Effector memory CD8-positive, alpha-beta T cell (primary cell): ENCODE results near the gene SNX11.

Experiments
- ATAC-seq: fragments of 150-1000 bp; cut with Tn5 transposase; replicated peaks from 2 replicates; pipeline ENCODE4 v1.10.0; 2021; ENCODE audit warnings: mild to moderate bottlenecking, moderate library complexity
- DNase-seq, 3 experiments: peaks; one replicate each; pipeline ENCODE4 v3.0.0; 2021
- H3K27ac Mint-ChIP-seq, 2 donors: one replicate each; pipeline ENCODE4 v1.8.0; 2022; ENCODE audit warnings: mild to moderate bottlenecking in 2 of 2, mixed read lengths in 2 of 2, moderate library complexity in 2 of 2
- H3K27me3 Mint-ChIP-seq, 2 donors: one replicate each; pipeline ENCODE4 v1.8.0; 2022; ENCODE audit warnings: mixed read lengths in 2 of 2
- H3K36me3 Mint-ChIP-seq: one replicate; pipeline ENCODE4 v1.8.0; 2022; ENCODE audit warnings: mild to moderate bottlenecking, moderate library complexity, mixed read lengths; ENCODE audit not compliant: insufficient read depth
- H3K4me1 Mint-ChIP-seq, 2 donors: one replicate each; pipeline ENCODE4 v1.8.0; 2022; ENCODE audit warnings: low read depth in 2 of 2, mixed read lengths in 2 of 2
- H3K4me3 Mint-ChIP-seq, 2 donors: one replicate each; pipeline ENCODE4 v1.8.0; 2022; ENCODE audit warnings: mild to moderate bottlenecking in 2 of 2, mixed read lengths in 2 of 2, moderate library complexity in 2 of 2
- H3K9me3 Mint-ChIP-seq, 2 donors: one replicate each; pipeline ENCODE4 v1.8.0; 2022; ENCODE audit warnings: mixed read lengths in 2 of 2

SNX11 gene

GRCh38 chr17:48128400-48128799 is 20.8 kb downstream of the SNX11 start:
- H3K27ac Mint-ChIP-seq: peak overlapping the region in 1 of 2 donors; percentile 76
- H3K4me3 Mint-ChIP-seq: no peak overlapping the region
- DNase-seq (no peak), ATAC-seq (no peak)
- H3K4me1 Mint-ChIP-seq: peaks cover 0 to 3% of the 10 kb centered on the region in 2 donors
- peaks cover 44% of the 10 kb centered on the region for H3K36me3 Mint-ChIP-seq
- no peaks in the 10 kb centered on the region for H3K27me3 Mint-ChIP-seq
- no peaks in the 10 kb centered on the region for H3K9me3 Mint-ChIP-seq

- H3K27me3 Mint-ChIP-seq: no peaks in the 10 kb centered on the region
- no peaks in the 10 kb centered on the region for H3K9me3 Mint-ChIP-seq
- peaks cover 43% of the 10 kb centered on the region for H3K36me3 Mint-ChIP-seq
- H3K27ac Mint-ChIP-seq: peak overlapping the region in 1 of 2 donors; percentile 73
- H3K4me1 Mint-ChIP-seq: peaks cover 0 to 3% of the 10 kb centered on the region in 2 donors
- ATAC-seq (no peak), DNase-seq (no peak)
- H3K4me3 Mint-ChIP-seq: no peak overlapping the region
These were observed 22.4 kb downstream of the SNX11 start for GRCh38 chr17:48129981-48130380.

DNA sequence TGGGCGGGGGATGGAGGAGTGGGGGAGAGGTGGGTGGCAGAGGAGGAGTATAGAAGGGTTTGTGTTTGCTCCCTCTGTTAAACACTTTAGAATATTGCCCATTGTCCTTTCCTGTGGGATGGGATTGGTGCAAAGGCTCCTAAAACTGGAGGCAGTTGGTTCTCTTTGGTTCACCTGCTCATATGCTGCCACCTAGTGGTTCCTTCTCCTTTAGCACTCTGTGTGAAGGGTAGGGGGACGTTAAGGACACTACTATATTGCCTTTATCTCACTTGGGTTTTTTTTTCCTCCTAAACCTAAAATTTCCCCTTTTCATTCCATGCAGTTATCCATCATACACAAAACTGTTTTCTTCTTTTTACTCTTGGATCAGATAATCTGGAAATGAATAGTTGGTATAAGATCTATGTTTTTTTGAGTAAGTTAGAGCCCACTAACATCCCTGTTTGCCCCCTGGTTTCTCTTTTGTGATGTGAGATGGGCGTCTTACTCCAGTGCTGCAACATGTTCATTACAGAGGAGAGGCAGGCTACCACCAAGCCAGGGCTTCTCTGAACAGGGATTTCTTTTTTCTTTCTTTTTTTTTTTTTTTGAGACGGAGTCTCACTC is 23.8 kb downstream of the SNX11 start:
- peak overlapping the region; percentile 19 to 59 for H3K27ac Mint-ChIP-seq

GRCh38 chr17:48132385-48132784 is 24.8 kb downstream of the SNX11 start:
- no peak overlapping the region for H3K27ac Mint-ChIP-seq
- H3K9me3 Mint-ChIP-seq: no peaks in the 10 kb centered on the region
- DNase-seq (no peak), ATAC-seq (no peak)
- H3K36me3 Mint-ChIP-seq: peaks cover 55% of the 10 kb centered on the region
- H3K4me3 Mint-ChIP-seq: no peak overlapping the region
- H3K27me3 Mint-ChIP-seq: no peaks in the 10 kb centered on the region
- H3K4me1 Mint-ChIP-seq: peaks cover 0 to 3% of the 10 kb centered on the region in 2 donors

More for the DNA sequence above, 23.8 kb downstream of the SNX11 start:
- DNase-seq (peak; percentile 45 to 52 (median 48)), ATAC-seq (peak; percentile 76)
- peaks cover 0 to 3% of the 10 kb centered on the region in 2 donors for H3K4me1 Mint-ChIP-seq
- H3K36me3 Mint-ChIP-seq: peaks cover 45% of the 10 kb centered on the region
- H3K9me3 Mint-ChIP-seq: no peaks in the 10 kb centered on the region
- no peaks in the 10 kb centered on the region for H3K27me3 Mint-ChIP-seq
- no peak overlapping the region for H3K4me3 Mint-ChIP-seq

DNA sequence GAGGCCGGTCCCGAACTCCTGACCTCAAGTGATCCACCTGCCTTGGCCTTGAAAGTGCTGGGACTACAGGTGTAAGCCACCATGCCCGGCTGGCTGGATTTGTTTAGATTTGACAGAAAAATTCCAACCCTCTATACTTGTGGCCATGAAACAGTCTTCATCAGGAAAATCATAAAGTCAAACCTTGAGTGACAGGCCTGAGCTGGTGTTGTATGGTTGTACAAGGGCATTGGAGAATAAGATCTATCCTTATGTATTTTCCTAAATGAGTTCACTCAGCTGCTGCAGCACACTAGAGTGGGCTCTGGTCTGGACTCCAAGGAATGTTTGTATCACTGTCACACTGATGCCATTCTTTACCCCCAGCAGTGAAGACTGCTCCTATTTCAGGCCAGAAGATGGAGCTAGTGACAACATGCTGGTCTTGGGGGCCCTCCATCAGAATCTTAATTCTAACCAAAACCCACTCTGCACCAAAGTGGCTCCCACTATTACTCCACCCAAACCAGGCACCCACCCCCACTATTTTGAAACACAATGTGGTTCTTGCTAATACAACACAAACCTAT is 27.4 kb downstream of the SNX11 start:
- ATAC-seq: no peak
- no peaks in the 10 kb centered on the region for H3K27me3 Mint-ChIP-seq
- H3K27ac Mint-ChIP-seq: peak overlapping the region; percentile 49 to 61

GRCh38 chr17:48137656-48138055 is 30.1 kb downstream of the SNX11 start:
- Mint-ChIP-seq H3K9me3 (no peaks in the 10 kb centered on the region), H3K27ac (peak overlapping the region; percentile 49 to 64)

More for the DNA sequence above, 27.4 kb downstream of the SNX11 start:
- Mint-ChIP-seq H3K36me3 (peaks cover 74% of the 10 kb centered on the region), H3K4me3 (no peak overlapping the region), H3K4me1 (peaks cover 0 to 3% of the 10 kb centered on the region in 2 donors), H3K9me3 (no peaks in the 10 kb centered on the region)
- DNase-seq: no peak

GRCh38 chr17:48139944-48140343 is 32.4 kb downstream of the SNX11 start:
- H3K27me3 Mint-ChIP-seq: no peaks in the 10 kb centered on the region
- peak overlapping the region in 1 of 2 donors; percentile 62 for H3K27ac Mint-ChIP-seq
- no peak overlapping the region for H3K4me3 Mint-ChIP-seq
- H3K4me1 Mint-ChIP-seq: peaks cover 0 to under 1% of the 10 kb centered on the region in 2 donors
- ATAC-seq: no peak
- DNase-seq: no peak
- no peaks in the 10 kb centered on the region for H3K9me3 Mint-ChIP-seq
- peaks cover 67% of the 10 kb centered on the region for H3K36me3 Mint-ChIP-seq

More at GRCh38 chr17:48137656-48138055, 30.1 kb downstream of the SNX11 start:
- H3K4me1 Mint-ChIP-seq: no peaks in the 10 kb centered on the region
- ATAC-seq: no peak
- H3K27me3 Mint-ChIP-seq: no peaks in the 10 kb centered on the region
- no peak for DNase-seq
- H3K36me3 Mint-ChIP-seq: peaks cover 68% of the 10 kb centered on the region
- no peak overlapping the region for H3K4me3 Mint-ChIP-seq

DNA sequence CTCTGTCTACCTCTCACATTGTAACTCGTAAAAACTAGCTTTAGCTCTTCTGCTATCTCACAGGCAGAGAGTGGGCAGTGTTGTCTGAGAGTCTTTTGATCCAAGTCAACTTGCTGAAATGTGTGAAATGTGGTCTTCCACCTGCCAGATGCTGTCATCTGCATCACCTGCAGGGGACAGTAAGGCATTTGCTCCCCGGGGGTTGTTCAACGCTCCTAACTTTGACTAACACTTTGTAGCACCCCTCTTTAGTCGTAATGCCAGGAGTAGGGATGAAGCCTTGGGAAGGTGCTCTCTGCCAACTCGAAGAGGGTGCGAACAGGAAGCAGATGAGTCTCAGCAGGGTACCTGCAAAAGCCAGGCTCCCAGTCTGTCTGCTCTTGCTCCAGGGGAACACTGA is 36.1 kb downstream of the SNX11 start:
- peaks cover 53% of the 10 kb centered on the region for H3K36me3 Mint-ChIP-seq
- no peaks in the 10 kb centered on the region for H3K27me3 Mint-ChIP-seq
- no peak overlapping the region for H3K4me3 Mint-ChIP-seq
- H3K4me1 Mint-ChIP-seq: peaks cover 0 to 5% of the 10 kb centered on the region in 2 donors
- H3K27ac Mint-ChIP-seq: peak overlapping the region; percentile 46 to 79
- peak; percentile 47 for ATAC-seq
- no peak for DNase-seq
- no peaks in the 10 kb centered on the region for H3K9me3 Mint-ChIP-seq

- H3K4me3 Mint-ChIP-seq: no peak overlapping the region
- H3K4me1 Mint-ChIP-seq: peaks cover 0 to 5% of the 10 kb centered on the region in 2 donors
- DNase-seq (no peak), ATAC-seq (no peak)
- H3K9me3 Mint-ChIP-seq: no peaks in the 10 kb centered on the region
- peak overlapping the region; percentile 46 to 79 for H3K27ac Mint-ChIP-seq
- H3K27me3 Mint-ChIP-seq: no peaks in the 10 kb centered on the region
- H3K36me3 Mint-ChIP-seq: peaks cover 52% of the 10 kb centered on the region
These were observed 36.7 kb downstream of the SNX11 start for GRCh38 chr17:48144231-48144630.

GRCh38 chr17:48144976-48145798 is 37.6 kb downstream of the SNX11 start:
- ATAC-seq (no peak), DNase-seq (no peak)
- Mint-ChIP-seq H3K4me3 (no peak overlapping the region), H3K27ac (peak overlapping the region in 1 of 2 donors; percentile 79), H3K27me3 (no peaks in the 10 kb centered on the region), H3K9me3 (no peaks in the 10 kb centered on the region), H3K36me3 (peaks cover 49% of the 10 kb centered on the region), H3K4me1 (peaks cover 0 to 5% of the 10 kb centered on the region in 2 donors)

DNA sequence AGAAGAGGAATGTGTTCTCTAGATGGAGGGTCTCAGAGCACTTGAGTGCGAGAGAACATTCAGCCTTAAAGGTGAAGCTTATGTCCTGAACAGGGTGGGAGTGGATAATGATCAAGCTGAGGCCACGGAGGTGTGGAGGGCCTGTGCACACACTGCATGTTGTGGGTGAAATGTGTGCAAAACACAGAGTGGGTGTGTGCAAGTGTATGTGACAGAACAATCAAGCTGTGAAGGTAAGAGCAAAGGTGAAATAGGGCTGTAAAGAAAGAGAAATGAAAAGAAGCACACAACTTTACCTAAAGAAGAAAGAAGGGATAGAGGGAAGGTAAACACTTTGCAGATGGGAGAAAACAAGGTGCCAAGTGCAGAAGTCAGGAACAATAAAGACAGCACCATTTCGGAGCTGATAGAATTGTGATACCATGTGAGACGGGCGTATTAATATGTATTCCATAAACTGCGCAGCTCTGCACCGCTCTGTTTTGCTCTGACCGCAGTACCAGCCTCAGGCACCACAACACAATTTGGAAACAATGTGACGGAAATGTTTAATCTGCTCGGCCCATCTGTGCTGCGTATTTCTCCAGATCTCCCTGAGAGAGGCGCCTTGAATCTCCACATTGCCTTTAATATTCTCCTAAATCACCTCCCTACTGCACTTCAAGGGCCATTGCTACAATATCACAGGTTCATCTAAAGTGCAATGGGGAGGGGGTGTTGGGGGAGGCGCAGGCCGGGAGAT is 40.6 kb downstream of the SNX11 start:
- Mint-ChIP-seq H3K27me3 (no peaks in the 10 kb centered on the region), H3K4me3 (no peak overlapping the region), H3K27ac (peak overlapping the region; percentile 21 to 32), H3K36me3 (peaks cover 59% of the 10 kb centered on the region), H3K9me3 (no peaks in the 10 kb centered on the region), H3K4me1 (peaks cover 0 to 5% of the 10 kb centered on the region in 2 donors)
- DNase-seq (no peak), ATAC-seq (no peak)

DNA sequence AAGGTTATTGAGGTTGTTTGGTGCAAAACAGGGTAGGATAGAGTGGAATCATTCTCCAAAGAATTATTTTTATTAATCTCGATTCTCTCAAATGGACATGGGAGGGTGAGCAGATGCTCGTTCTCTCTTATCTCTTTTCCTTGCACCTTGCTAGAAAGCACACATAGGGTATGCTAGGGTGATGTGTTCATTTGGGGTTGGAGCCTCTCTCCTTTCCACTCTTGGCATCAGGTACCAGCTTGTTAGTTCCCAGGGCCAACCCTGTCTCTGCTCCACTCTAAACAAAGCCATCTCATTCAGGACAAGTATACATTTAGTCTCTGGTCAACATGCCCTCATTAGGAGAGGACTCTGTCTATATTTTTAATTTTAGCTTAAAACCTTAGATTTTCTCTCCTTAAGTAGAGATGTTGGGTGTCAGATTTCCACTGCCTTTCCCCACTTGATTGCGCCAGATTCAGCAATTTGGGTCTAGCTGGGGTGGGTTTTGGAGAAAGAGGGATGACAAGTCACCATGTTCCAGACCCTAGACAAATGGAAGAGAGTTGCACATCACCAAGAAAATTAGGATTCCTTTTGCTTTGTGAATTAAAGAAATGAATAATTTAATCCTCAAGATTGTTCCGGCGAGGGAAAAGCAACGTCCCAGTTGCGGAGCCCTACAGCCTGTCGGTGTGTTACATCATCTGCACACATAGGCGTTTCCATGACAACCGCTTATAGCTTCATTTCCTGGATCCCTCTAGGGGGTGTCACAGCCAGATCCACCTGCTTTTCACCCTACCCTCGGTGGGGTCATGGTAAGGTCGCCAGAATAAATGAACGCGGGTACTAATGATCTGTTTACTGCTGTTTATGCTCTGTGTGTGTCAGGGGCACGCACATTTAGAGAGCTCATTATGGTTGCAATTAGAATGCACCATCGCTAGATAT is 41.6 kb downstream of the SNX11 start:
- Mint-ChIP-seq H3K36me3 (peaks cover 60% of the 10 kb centered on the region), H3K27me3 (no peaks in the 10 kb centered on the region), H3K4me1 (peaks cover 0 to 5% of the 10 kb centered on the region in 2 donors), H3K9me3 (no peaks in the 10 kb centered on the region), H3K27ac (no peak overlapping the region), H3K4me3 (no peak overlapping the region)
- no peak for ATAC-seq
- DNase-seq: no peak
